GM21528 (cell line): ENCODE data around the gene TP53AIP1.
A peak's percentile ranks its signal among the peaks of the same experiment; 100 is the strongest.

Experiments used
- ATAC-seq: cut with Tn5 transposase; IDR thresholded peaks from one replicate; pipeline ENCODE4 v1.9.1; 2021; ENCODE audit warnings: mild to moderate bottlenecking, moderate library complexity; ENCODE audit not compliant: unreplicated experiment, low FRiP score

Gene TP53AIP1

GRCh38 chr11:128942817-128943427 lies at the start of gene TP53AIP1:
TSS of gene TP53AIP1 (minus strand) at chr11:128942871. CDS start at chr11:128937818, 5,053 bp downstream.
- ATAC-seq: no peak

GRCh38 chr11:128988242-128988970 lies 45.7 kb upstream of the TP53AIP1 start:
- ATAC-seq: no peak

- no peak for ATAC-seq
These were observed 43.2 kb upstream of the TP53AIP1 start for GRCh38 chr11:128985880-128986279.

GRCh38 chr11:128983023-128983422 lies 40.4 kb upstream of the TP53AIP1 start:
- ATAC-seq: no peak

- ATAC-seq: no peak
These were observed 38.6 kb upstream of the TP53AIP1 start for GRCh38 chr11:128981254-128981653.

- ATAC-seq: no peak
These were observed 28.0 kb upstream of the TP53AIP1 start for GRCh38 chr11:128970598-128971190.

GRCh38 chr11:128968916-128969315 lies 26.2 kb upstream of the TP53AIP1 start:
- ATAC-seq: no peak

- ATAC-seq: no peak
These were observed 24.9 kb upstream of the TP53AIP1 start for GRCh38 chr11:128967578-128967977.

GRCh38 chr11:128965485-128965884 lies 22.8 kb upstream of the TP53AIP1 start:
- ATAC-seq: peak; percentile 95

GRCh38 chr11:128964463-128964930 lies 21.8 kb upstream of the TP53AIP1 start:
- no peak for ATAC-seq

- ATAC-seq: no peak
These were observed 21.2 kb upstream of the TP53AIP1 start for GRCh38 chr11:128963744-128964325.

- ATAC-seq: no peak
These were observed 20.2 kb upstream of the TP53AIP1 start for GRCh38 chr11:128962896-128963295.

GRCh38 chr11:128961645-128962044 lies 19.0 kb upstream of the TP53AIP1 start:
- no peak for ATAC-seq

GRCh38 chr11:128957202-128957482 lies 14.5 kb upstream of the TP53AIP1 start:
- no peak for ATAC-seq

- peak; percentile 62 for ATAC-seq
These were observed 13.9 kb upstream of the TP53AIP1 start for GRCh38 chr11:128956401-128957201.

- ATAC-seq: no peak
These were observed 13.0 kb upstream of the TP53AIP1 start for GRCh38 chr11:128955636-128956035.

- no peak for ATAC-seq
These were observed 10.5 kb upstream of the TP53AIP1 start for GRCh38 chr11:128953151-128953550.

- ATAC-seq: no peak
These were observed 7.3 kb upstream of the TP53AIP1 start for GRCh38 chr11:128949791-128950454.

GRCh38 chr11:128948583-128948982 lies 5.9 kb upstream of the TP53AIP1 start:
- no peak for ATAC-seq

GRCh38 chr11:128947773-128948172 lies 5.1 kb upstream of the TP53AIP1 start:
- no peak for ATAC-seq
